T-cell (primary cell): Measurements from ENCODE around the gene RMND5B. TPM values are rescaled to one million over a fixed set of nuclear protein-coding genes. Genes with fewer than 3 reads are reported as not detected.

Source experiments
- ATAC-seq, 4 experiments: fragments of 200-7000 bp in 3 of 4; fragments of 150-1000 bp in 1 of 4; cut with Tn5 transposase; replicated peaks in 1 of 4; 1 replicate in 3 of 4; 2 replicates in 1 of 4; pipeline ENCODE4 v1.10.0; 2021; ENCODE audit warnings: moderate library complexity in 3 of 4, mild to moderate bottlenecking in 2 of 4, moderate number of reproducible peaks in 1 of 4
- CTCF ChIA-PET, 2 donors: fragments of 300-600 bp; sonication (Branson Sonifier 250); formaldehyde crosslinking; loops; one replicate each; lab custom pipeline; 2022; ENCODE audit warnings: antibody characterized with exemption in 2 of 2; lab: Charles Lee
- POLR2A ChIA-PET, 2 donors: fragments of 300-600 bp; sonication (Branson Sonifier 250); formaldehyde crosslinking; loops; one replicate each; lab custom pipeline; 2022; ENCODE audit warnings: antibody characterized with exemption in 2 of 2; lab: Charles Lee
- DNase-seq, 35 experiments: peaks; one replicate each; pipeline versions ENCODE4 v3.0.0 to v3.0.0-alpha.2; 2013 to 2023
- H3K27ac ChIP-seq: one replicate; pipeline ENCODE4 v1.5.1; 2013; ENCODE audit warnings: low read length
- H3K27me3 ChIP-seq, 2 experiments: replicated peaks in 1 of 2; 1 replicate in 1 of 2; 2 replicates in 1 of 2; pipeline versions ENCODE4 v1.6.1 to v1.7.0; 2013; ENCODE audit warnings: low read length in 1 of 2, mixed read lengths in 1 of 2; ENCODE audit not compliant: control insufficient read depth in 2 of 2, insufficient read depth in 2 of 2; ENCODE audit errors: extremely low read depth in 1 of 2
- H3K36me3 ChIP-seq, 2 donors: 1 replicate in 1 of 2; 2 replicates in 1 of 2; pipeline versions ENCODE4 v1.6.1 to v1.7.0; 2013; ENCODE audit warnings: low read length in 1 of 2; ENCODE audit not compliant: control insufficient read depth in 2 of 2, insufficient read depth in 1 of 2; ENCODE audit errors: extremely low read depth in 1 of 2
- H3K4me1 ChIP-seq, 2 experiments: 1 replicate in 1 of 2; 2 replicates in 1 of 2; pipeline versions ENCODE4 v1.6.1 to v1.7.0; 2013; ENCODE audit warnings: low read length in 2 of 2, mixed read lengths in 1 of 2; ENCODE audit not compliant: insufficient read depth in 2 of 2, control insufficient read depth in 1 of 2; ENCODE audit errors: extremely low read depth in 1 of 2
- H3K4me3 ChIP-seq, 2 donors: 1 replicate in 1 of 2; 2 replicates in 1 of 2; pipeline versions ENCODE4 v1.5.1 to v1.7.0; 2013; ENCODE audit warnings: mild to moderate bottlenecking in 2 of 2, low read length in 1 of 2, moderate library complexity in 1 of 2; ENCODE audit not compliant: control insufficient read depth in 1 of 2; ENCODE audit errors: extremely low read depth in 1 of 2
- H3K9me3 ChIP-seq: 2 replicates; pipeline ENCODE4 v1.7.0; 2013
- H3K27ac Mint-ChIP-seq, 2 donors: one replicate each; pipeline ENCODE4 v1.8.0; 2020 to 2021; ENCODE audit warnings: mild to moderate bottlenecking in 2 of 2, mixed read lengths in 2 of 2
- H3K27me3 Mint-ChIP-seq, 2 donors: one replicate each; pipeline ENCODE4 v1.8.0; 2021 to 2022; ENCODE audit warnings: mixed read lengths in 2 of 2
- H3K36me3 Mint-ChIP-seq: one replicate; pipeline ENCODE4 v1.8.0; 2021; ENCODE audit warnings: mixed read lengths
- H3K4me1 Mint-ChIP-seq, 3 donors: one replicate each; pipeline ENCODE4 v1.8.0; 2020 to 2022; ENCODE audit warnings: mixed read lengths in 3 of 3, mild to moderate bottlenecking in 1 of 3
- H3K4me3 Mint-ChIP-seq, 3 donors: one replicate each; pipeline ENCODE4 v1.8.0; 2020 to 2022; ENCODE audit warnings: mild to moderate bottlenecking in 3 of 3, mixed read lengths in 3 of 3, moderate library complexity in 3 of 3
- H3K9me3 Mint-ChIP-seq, 3 donors: one replicate each; pipeline ENCODE4 v1.8.0; 2020 to 2022; ENCODE audit warnings: mixed read lengths in 3 of 3
- WGBS: methylation state at CpG from one replicate; pipeline ENCODE4 v1.1.5; 2013; ENCODE audit warnings: missing lambda C conversion rate; ENCODE audit not compliant: insufficient coverage; 5-methylcytosine and 5-hydroxymethylcytosine counted together
- total RNA-seq, 35 experiments: library from RNA in 6 of 35; stranded (reverse) in 6 of 35; fragments of 120-200 nt in 1 of 35; gene quantifications; one replicate each; pipeline versions ENCODE4 v1.2.1 to v1.2.4 and lab custom pipeline; 2013 to 2026

The RMND5B gene
- total RNA-seq, 5 donors from 2014 or later (not counting 1 experiment from before 2014, with no cell fraction given): 22.4 to 40.9 (median 34.7) TPM

DNA sequence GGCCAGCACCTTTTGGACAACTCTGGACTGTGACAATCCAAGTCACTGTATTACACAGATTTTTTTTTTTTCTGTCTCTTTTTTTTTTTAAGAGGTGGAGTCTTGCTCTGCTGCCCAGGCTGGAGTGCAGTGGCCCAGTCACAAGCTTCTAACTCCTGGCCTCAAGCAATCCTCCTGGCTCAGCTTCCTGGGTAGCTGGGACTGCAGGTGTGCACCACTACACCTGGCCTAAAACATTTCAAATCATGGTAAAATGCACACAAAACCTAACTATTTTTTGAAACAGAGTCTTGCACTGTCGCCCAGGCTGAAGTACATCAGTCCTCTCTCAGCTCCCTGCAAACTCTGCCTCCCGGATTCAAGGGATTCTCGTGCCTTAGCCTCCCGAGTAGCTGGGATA, 24.7 kb upstream of the RMND5B start:
- H3K4me3 Mint-ChIP-seq: no peak overlapping the region

DNA sequence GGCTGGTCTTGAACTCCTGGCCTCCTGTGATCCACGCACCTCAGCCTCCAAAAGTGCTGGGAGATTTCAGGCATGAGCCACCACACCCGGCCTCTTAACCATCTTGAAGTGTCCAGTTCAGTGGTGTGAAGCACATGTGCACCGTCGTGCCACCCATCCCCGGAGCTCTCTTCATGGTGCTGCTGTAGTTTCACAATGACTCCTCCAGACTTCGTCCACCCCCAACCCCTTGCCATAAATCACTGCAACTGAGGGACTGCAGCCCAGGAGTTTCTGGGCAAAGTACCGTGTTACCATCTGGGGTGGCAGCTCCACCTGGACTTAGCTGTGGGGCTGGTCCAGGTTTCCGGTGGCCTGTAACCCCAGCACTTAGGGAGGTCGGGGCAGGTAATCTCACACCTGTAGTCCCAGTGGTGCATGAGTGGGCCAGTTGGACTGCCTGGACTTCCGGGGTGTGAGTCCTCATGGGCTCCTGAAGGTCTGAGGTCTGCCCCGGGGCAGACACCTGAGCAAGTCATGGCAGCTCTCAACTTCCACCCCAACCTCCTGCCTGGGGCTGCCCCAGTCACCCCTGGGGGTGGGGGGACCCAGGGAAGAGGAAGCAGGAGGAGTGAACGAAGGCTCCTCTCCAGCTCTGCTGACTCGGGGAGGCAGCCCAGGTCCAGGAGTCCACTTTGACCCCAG, 24.1 kb upstream of the RMND5B start:
- POLR2A ChIA-PET: no interaction called here
- Histone ChIP-seq H3K27ac (no peak overlapping the region), H3K27me3 (peaks cover 0 to 2% of the 10 kb centered on the region in 2 experiments), H3K36me3 (no peaks in the 10 kb centered on the region), H3K4me3 (no peak overlapping the region), H3K4me1 (peaks cover 0 to 15% of the 10 kb centered on the region in 2 experiments), H3K9me3 (no peaks in the 10 kb centered on the region)
- CTCF ChIA-PET: no interaction called here
- no peak for ATAC-seq
- H3K4me1 Mint-ChIP-seq: peaks cover 11 to 22% (median 17%) of the 10 kb centered on the region in 3 donors
- no peaks in the 10 kb centered on the region for H3K9me3 Mint-ChIP-seq
- H3K36me3 Mint-ChIP-seq: no peaks in the 10 kb centered on the region
- no peak overlapping the region for H3K4me3 Mint-ChIP-seq
- WGBS: 57% methylated on average over 9 of the region's 13 CpGs
- no peak for DNase-seq
- no peak overlapping the region for H3K27ac Mint-ChIP-seq
- peaks cover 0 to 1% of the 10 kb centered on the region in 2 donors for H3K27me3 Mint-ChIP-seq

More for the DNA sequence above, 24.7 kb upstream of the RMND5B start:
- Histone ChIP-seq H3K36me3 (no peaks in the 10 kb centered on the region), H3K4me3 (no peak overlapping the region), H3K4me1 (peaks cover 0 to 15% of the 10 kb centered on the region in 2 experiments), H3K27me3 (peaks cover 0 to 2% of the 10 kb centered on the region in 2 experiments), H3K9me3 (no peaks in the 10 kb centered on the region), H3K27ac (no peak overlapping the region)
- no peak for ATAC-seq
- POLR2A ChIA-PET: interaction anchor here in 1 of 2 donors (0.6 kb wide), 1 partner anchor 1718 kb away, joined by 3 read pairs; the partner anchor contains the start of gene NOP16
- H3K27me3 Mint-ChIP-seq: peaks cover 0 to 1% of the 10 kb centered on the region in 2 donors
- no peaks in the 10 kb centered on the region for H3K9me3 Mint-ChIP-seq
- no peaks in the 10 kb centered on the region for H3K36me3 Mint-ChIP-seq
- CTCF ChIA-PET: no interaction called here
- DNase-seq: no peak
- 67% methylated on average over 3 of the region's 4 CpGs for WGBS
- no peak overlapping the region for H3K27ac Mint-ChIP-seq
- H3K4me1 Mint-ChIP-seq: peaks cover 11 to 22% (median 17%) of the 10 kb centered on the region in 3 donors

GRCh38 chr5:178107756-178108310, 23.0 kb upstream of the RMND5B start:
- ChIA-PET CTCF (interaction anchor here in 1 of 2 donors (0.7 kb wide), 1 partner anchor 74 kb away, joined by 4 read pairs; no protein-coding TSS in a partner anchor), POLR2A (no interaction called here)
- Mint-ChIP-seq H3K4me1 (peaks cover 14 to 25% (median 19%) of the 10 kb centered on the region in 3 donors), H3K27ac (no peak overlapping the region), H3K36me3 (no peaks in the 10 kb centered on the region), H3K9me3 (no peaks in the 10 kb centered on the region), H3K27me3 (peaks cover 0 to 1% of the 10 kb centered on the region in 2 donors), H3K4me3 (no peak overlapping the region)
- DNase-seq (no peak), ATAC-seq (no peak)
- no peak overlapping the region for H3K4me3 ChIP-seq
- H3K9me3 ChIP-seq: no peaks in the 10 kb centered on the region
- H3K27me3 ChIP-seq: peaks cover 0 to 2% of the 10 kb centered on the region in 2 experiments
- no peaks in the 10 kb centered on the region for H3K36me3 ChIP-seq
- 87% methylated on average over 3 of the region's 5 CpGs for WGBS
- H3K4me1 ChIP-seq: peaks cover 0 to 17% of the 10 kb centered on the region in 2 experiments
- no peak overlapping the region for H3K27ac ChIP-seq

GRCh38 chr5:178108446-178108845, 22.4 kb upstream of the RMND5B start:
- WGBS: 87% methylated on average over 7 of the region's 7 CpGs
- H3K9me3 ChIP-seq: no peaks in the 10 kb centered on the region
- POLR2A ChIA-PET: no interaction called here
- no peak overlapping the region for H3K4me3 ChIP-seq
- no peaks in the 10 kb centered on the region for H3K9me3 Mint-ChIP-seq
- CTCF ChIA-PET: no interaction called here
- H3K36me3 ChIP-seq: no peaks in the 10 kb centered on the region
- DNase-seq (no peak), ATAC-seq (no peak)
- peaks cover 16 to 27% (median 22%) of the 10 kb centered on the region in 3 donors for H3K4me1 Mint-ChIP-seq
- peaks cover 0 to 1% of the 10 kb centered on the region in 2 donors for H3K27me3 Mint-ChIP-seq
- H3K27ac Mint-ChIP-seq: peak overlapping the region in 1 of 2 donors; percentile 41
- H3K27ac ChIP-seq: no peak overlapping the region
- H3K36me3 Mint-ChIP-seq: no peaks in the 10 kb centered on the region
- peaks cover 0 to 2% of the 10 kb centered on the region in 2 experiments for H3K27me3 ChIP-seq
- H3K4me3 Mint-ChIP-seq: no peak overlapping the region
- peaks cover 0 to 19% of the 10 kb centered on the region in 2 experiments for H3K4me1 ChIP-seq

DNA sequence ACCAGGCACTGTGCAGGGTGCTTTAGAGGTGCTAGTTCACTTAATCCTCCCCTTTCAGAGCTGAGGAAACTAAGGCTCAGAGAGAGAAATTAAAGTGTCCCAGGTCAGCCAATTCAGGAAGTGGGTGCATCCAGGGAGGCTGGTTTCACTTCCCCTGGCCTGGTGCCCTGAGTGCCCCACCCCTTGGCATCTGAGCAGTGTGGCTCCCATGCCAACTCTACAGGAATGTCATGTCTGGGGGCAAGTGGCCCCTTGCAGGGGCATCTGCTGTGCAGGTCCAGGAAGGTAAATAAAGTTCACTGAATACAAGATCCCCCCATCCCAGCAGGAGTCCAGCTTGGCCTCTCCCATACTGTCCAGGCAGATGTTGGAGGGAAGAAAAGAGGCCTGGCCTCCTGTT, 21.8 kb upstream of the RMND5B start:
- Mint-ChIP-seq H3K4me1 (peaks cover 13 to 23% (median 17%) of the 10 kb centered on the region in 3 donors), H3K27ac (no peak overlapping the region), H3K4me3 (no peak overlapping the region), H3K36me3 (no peaks in the 10 kb centered on the region), H3K9me3 (no peaks in the 10 kb centered on the region), H3K27me3 (no peaks in the 10 kb centered on the region)
- H3K36me3 ChIP-seq: no peaks in the 10 kb centered on the region
- peaks cover 0 to 19% of the 10 kb centered on the region in 2 experiments for H3K4me1 ChIP-seq
- ATAC-seq (no peak), DNase-seq (peak in 1 of 35 experiments; percentile 14)
- H3K27ac ChIP-seq: no peak overlapping the region
- POLR2A ChIA-PET: no interaction called here
- H3K27me3 ChIP-seq: peaks cover 0 to 2% of the 10 kb centered on the region in 2 experiments
- no peaks in the 10 kb centered on the region for H3K9me3 ChIP-seq
- H3K4me3 ChIP-seq: no peak overlapping the region
- CTCF ChIA-PET: no interaction called here

GRCh38 chr5:178110511-178110910, 20.3 kb upstream of the RMND5B start:
- WGBS: 87% methylated on average over 9 of the region's 9 CpGs
- H3K4me3 Mint-ChIP-seq: no peak overlapping the region
- Histone ChIP-seq H3K4me3 (no peak overlapping the region), H3K27ac (no peak overlapping the region), H3K9me3 (no peaks in the 10 kb centered on the region), H3K27me3 (peaks cover 0 to 16% of the 10 kb centered on the region in 2 experiments), H3K4me1 (peaks cover 12 to 27% of the 10 kb centered on the region in 2 experiments), H3K36me3 (no peaks in the 10 kb centered on the region)
- POLR2A ChIA-PET: interaction anchor here in 1 of 2 donors (0.7 kb wide), 1 partner anchor 560 kb away, joined by 3 read pairs; no protein-coding TSS in a partner anchor
- H3K4me1 Mint-ChIP-seq: peaks cover 20 to 28% (median 20%) of the 10 kb centered on the region in 3 donors
- no peaks in the 10 kb centered on the region for H3K27me3 Mint-ChIP-seq
- ATAC-seq (no peak), DNase-seq (no peak)
- no peaks in the 10 kb centered on the region for H3K36me3 Mint-ChIP-seq
- CTCF ChIA-PET: interaction anchor here in 1 of 2 donors (0.7 kb wide), 1 partner anchor 11 kb away, joined by 4 read pairs; no protein-coding TSS in a partner anchor
- peak overlapping the region; percentile 25 to 33 for H3K27ac Mint-ChIP-seq
- no peaks in the 10 kb centered on the region for H3K9me3 Mint-ChIP-seq
